ENCODE measurements around the gene C7.
"Not testable (repeated sequence)": the region's sequence is repeated elsewhere in the genome, so short reads cannot be mapped to it uniquely, and the experiment has no call there.

Gene C7

GRCh38 chr5:40995801-40996586, 86.7 kb downstream of the C7 start:
- no peak for DNase-seq

GRCh38 chr5:40999142-40999541, 89.8 kb downstream of the C7 start:
- DNase-seq, result no peak

- DNase-seq, result no peak
These were observed 90.7 kb downstream of the C7 start for GRCh38 chr5:40999966-41000365.

GRCh38 chr5:41003670-41004376, 94.5 kb downstream of the C7 start:
- no peak for DNase-seq

DNA sequence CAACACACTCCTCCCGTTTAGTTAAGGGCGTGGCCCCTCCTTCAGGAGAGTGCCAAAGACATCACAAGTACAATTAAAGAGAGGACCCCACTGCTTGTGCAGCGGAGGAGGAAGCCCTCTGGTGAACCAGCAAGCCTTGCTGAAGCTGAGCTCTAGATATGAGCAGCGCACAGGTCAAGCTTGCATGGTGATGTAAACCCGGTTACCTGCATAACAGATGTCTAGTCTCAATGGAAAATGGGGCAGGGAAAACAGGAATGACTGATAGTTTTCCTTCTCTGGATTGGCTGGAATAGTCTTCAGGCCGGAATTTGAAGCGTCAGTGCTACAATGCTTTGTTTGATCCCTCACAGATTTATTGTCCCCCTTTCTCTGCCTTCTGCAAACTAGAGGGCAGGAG, 95.6 kb downstream of the C7 start:
- no peak for DNase-seq

GRCh38 chr5:41009232-41009631, 99.9 kb downstream of the C7 start:
- no peak for DNase-seq

GRCh38 chr5:41010572-41010971, 101.3 kb downstream of the C7 start:
- DNase-seq, result no peak

DNA sequence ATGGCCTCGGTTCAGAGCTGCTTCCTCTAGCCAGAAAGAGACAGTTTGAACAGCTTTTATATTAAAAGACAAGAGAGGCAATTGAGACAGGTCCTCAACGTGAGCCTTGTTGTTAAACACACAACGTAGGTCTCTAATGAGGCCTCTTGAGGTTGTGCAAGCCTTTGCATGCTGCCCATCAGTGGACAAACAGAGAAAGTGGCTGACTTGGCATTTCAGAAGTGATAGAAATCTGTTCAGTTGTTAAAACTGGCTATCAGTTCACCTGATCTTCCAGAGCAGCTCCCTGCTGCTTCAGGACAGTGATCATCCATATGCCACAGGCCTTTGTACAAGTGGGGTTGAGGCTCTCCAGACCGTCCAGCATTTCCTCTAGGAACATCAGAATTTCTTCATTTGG, 103.0 kb downstream of the C7 start:
- no peak for DNase-seq

GRCh38 chr5:41022600-41022999, 113.3 kb downstream of the C7 start:
- DNase-seq, result not testable (repeated sequence)

Data from inflammatory macrophage treated with lipopolysaccharide for 4 hours (primary cell).